Measurements from ENCODE around the gene CTNNA3.

The CTNNA3 gene

GRCh38 chr10:67077376-67077775, 618.6 kb downstream of the CTNNA3 start:
- TF ChIP-seq, protein P1, sequence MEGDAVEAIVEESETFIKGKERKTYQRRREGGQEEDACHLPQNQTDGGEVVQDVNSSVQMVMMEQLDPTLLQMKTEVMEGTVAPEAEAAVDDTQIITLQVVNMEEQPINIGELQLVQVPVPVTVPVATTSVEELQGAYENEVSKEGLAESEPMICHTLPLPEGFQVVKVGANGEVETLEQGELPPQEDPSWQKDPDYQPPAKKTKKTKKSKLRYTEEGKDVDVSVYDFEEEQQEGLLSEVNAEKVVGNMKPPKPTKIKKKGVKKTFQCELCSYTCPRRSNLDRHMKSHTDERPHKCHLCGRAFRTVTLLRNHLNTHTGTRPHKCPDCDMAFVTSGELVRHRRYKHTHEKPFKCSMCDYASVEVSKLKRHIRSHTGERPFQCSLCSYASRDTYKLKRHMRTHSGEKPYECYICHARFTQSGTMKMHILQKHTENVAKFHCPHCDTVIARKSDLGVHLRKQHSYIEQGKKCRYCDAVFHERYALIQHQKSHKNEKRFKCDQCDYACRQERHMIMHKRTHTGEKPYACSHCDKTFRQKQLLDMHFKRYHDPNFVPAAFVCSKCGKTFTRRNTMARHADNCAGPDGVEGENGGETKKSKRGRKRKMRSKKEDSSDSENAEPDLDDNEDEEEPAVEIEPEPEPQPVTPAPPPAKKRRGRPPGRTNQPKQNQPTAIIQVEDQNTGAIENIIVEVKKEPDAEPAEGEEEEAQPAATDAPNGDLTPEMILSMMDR (conservative IDR thresholded peaks at IDR 0.05; ENCODE audit: low read length), result no peak
- no peak for DNase-seq (ENCODE audit: low read depth)
- H3K4me3 ChIP-seq (ENCODE audit: low read length), result no peak overlapping the region

DNA sequence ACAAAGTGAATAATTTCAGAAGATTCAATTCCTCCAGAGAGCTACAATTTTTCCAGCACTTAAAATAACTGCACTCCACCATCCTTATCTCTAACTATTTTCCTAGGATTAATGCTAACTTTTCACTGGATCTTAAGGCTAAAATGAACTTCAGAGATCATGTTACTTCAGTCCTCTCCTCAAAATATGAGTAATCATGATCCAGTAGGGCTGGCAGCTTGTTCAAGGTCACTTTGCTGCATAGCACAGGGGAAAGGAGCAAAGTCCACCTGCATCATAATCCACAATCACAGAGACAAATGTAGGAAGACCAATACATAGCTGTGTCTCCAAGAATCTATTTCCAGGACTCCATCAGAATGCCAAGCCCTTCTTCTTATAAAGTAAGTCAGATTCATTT, 619.9 kb downstream of the CTNNA3 start:
- TF ChIP-seq, protein P1 (conservative IDR thresholded peaks at IDR 0.05; ENCODE audit: low read length), result no peak
- DNase-seq (ENCODE audit: low read depth), result no peak

GRCh38 chr10:67075491-67075971, 620.5 kb downstream of the CTNNA3 start:
- DNase-seq (ENCODE audit: low read depth), result no peak
- TF ChIP-seq, protein P1 (conservative IDR thresholded peaks at IDR 0.05; ENCODE audit: low read length), result no peak
- H3K4me3 ChIP-seq (ENCODE audit: low read length), result no peak overlapping the region

More for the DNA sequence above, 619.9 kb downstream of the CTNNA3 start:
- no peak overlapping the region for H3K4me3 ChIP-seq (ENCODE audit: low read length)

GRCh38 chr10:67072654-67073053, 623.3 kb downstream of the CTNNA3 start:
- TF ChIP-seq, protein P1 (conservative IDR thresholded peaks at IDR 0.05; ENCODE audit: low read length), result no peak
- DNase-seq (ENCODE audit: low read depth), result no peak
- H3K4me3 ChIP-seq (ENCODE audit: low read length), result no peak overlapping the region

- TF ChIP-seq, protein P1 (conservative IDR thresholded peaks at IDR 0.05; ENCODE audit: low read length), result no peak
- no peak overlapping the region for H3K4me3 ChIP-seq (ENCODE audit: low read length)
- no peak for DNase-seq (ENCODE audit: low read depth)
Measured at GRCh38 chr10:67050415-67050814, 645.6 kb downstream of the CTNNA3 start.

DNA sequence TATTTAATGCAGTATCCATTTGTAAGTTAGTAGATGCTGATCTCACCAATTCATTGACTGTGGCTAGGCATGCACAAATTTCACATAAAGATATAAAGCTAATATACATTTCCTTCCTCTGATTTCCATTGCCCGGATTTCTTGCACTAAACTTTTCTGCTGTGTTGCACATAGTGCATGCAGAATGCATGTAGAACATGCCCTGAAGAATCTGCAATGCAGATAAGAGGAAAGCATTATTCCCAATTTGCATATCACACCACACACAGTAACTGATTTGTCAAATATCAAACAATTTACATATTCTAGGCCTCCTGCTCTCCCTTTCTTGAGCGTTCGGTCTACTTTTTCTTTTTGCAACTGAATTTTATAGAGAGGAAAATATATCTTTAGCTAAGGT, 646.0 kb downstream of the CTNNA3 start:
- no peak overlapping the region for H3K4me3 ChIP-seq (ENCODE audit: low read length)
- TF ChIP-seq, protein P1 (conservative IDR thresholded peaks at IDR 0.05; ENCODE audit: low read length), result no peak
- DNase-seq (ENCODE audit: low read depth), result no peak

DNA sequence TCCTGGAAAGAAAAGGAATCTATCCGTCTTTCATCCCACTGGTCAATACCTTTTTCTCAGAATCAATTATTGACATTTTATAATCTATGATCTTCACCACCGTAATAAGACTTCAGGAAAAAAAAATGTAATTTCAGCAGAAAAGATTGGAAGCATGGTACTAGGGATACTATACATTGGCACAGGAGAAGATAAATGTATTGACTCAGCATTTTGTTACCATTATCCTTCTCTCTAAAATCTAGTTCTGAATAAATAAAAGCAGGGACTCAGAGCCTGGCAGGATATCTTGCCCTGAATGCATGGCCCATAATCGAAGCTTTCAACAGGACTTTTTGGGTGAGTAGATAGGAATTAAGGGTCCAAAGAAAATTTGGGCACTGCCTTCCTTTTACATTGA, 649.5 kb downstream of the CTNNA3 start:
- TF ChIP-seq, protein P1 (conservative IDR thresholded peaks at IDR 0.05; ENCODE audit: low read length), result no peak
- H3K4me3 ChIP-seq (ENCODE audit: low read length), result no peak overlapping the region
- DNase-seq (ENCODE audit: low read depth), result no peak
